SK-N-SH (cell line): ENCODE measurements around the gene AQP9. TPM values are rescaled to one million over a fixed set of nuclear protein-coding genes. Genes with fewer than 3 reads are reported as not detected.

Source experiments
- CTCF ChIA-PET: fragments of 300-600, 350-600 bp; formaldehyde crosslinking; extraction: SDS; loops from one replicate; lab custom pipeline; 2021; lab: Yijun Ruan, JAX
- POLR2A ChIA-PET: fragments of 350-600 bp; sonication (Branson Sonifier 250); formaldehyde crosslinking; extraction: SDS; loops from one replicate; lab custom pipeline; 2020; ENCODE audit warnings: antibody characterized with exemption, inconsistent platforms; lab: Yijun Ruan, JAX
- DNase-seq: peaks from one replicate; pipeline ENCODE4 v3.0.0; 2012
- H2AFZ ChIP-seq: fragments of 200-600 bp; sonication (generic); 2 replicates; pipeline ENCODE4 v1.8.1; 2016; ENCODE audit warnings: antibody characterized with exemption, mild to moderate bottlenecking, low read depth
- H3F3A ChIP-seq: fragments of 200-600 bp; sonication (generic); replicated peaks from 2 replicates; pipeline ENCODE3; 2016; ENCODE audit warnings: antibody characterized with exemption, mild to moderate bottlenecking; ENCODE audit not compliant: insufficient read depth
- H3K27ac ChIP-seq, 2 experiments: fragments of 200-500 bp in 1 of 2; fragments of 200-600 bp in 1 of 2; sonication (Bioruptor generic) in 1 of 2; sonication (generic), shearing (Covaris generic) in 1 of 2; 2 replicates each; pipeline versions ENCODE4 v1.5.1 to v1.6.1; 2014 to 2016; ENCODE audit warnings: low read depth in 2 of 2, inconsistent platforms in 1 of 2, low read length in 1 of 2, mild to moderate bottlenecking in 1 of 2, mixed read lengths in 1 of 2
- H3K27me3 ChIP-seq: fragments of 200-600 bp; sonication (generic), shearing (Covaris generic); 2 replicates; pipeline ENCODE4 v1.6.1; 2016; ENCODE audit warnings: mixed run types; ENCODE audit not compliant: insufficient read depth
- H3K36me3 ChIP-seq, 2 experiments: fragments of 200-500 bp in 1 of 2; fragments of 200-600 bp in 1 of 2; sonication (Bioruptor generic) in 1 of 2; sonication (generic) in 1 of 2; replicated peaks in 1 of 2; 2 replicates each; pipeline versions ENCODE3 to v1.5.1; 2014 to 2016; ENCODE audit warnings: low read length in 1 of 2, mild to moderate bottlenecking in 1 of 2; ENCODE audit not compliant: insufficient read depth in 2 of 2, control insufficient read depth in 1 of 2
- H3K4me1 ChIP-seq, 2 experiments: fragments of 200-500 bp in 1 of 2; fragments of 200-600 bp in 1 of 2; sonication (Bioruptor generic) in 1 of 2; sonication (generic), shearing (Covaris generic) in 1 of 2; 2 replicates each; pipeline versions ENCODE4 v1.5.1 to v1.6.1; 2014 to 2016; ENCODE audit warnings: low read depth in 1 of 2, low read length in 1 of 2, mixed run types in 1 of 2; ENCODE audit not compliant: insufficient read depth in 2 of 2, control insufficient read depth in 1 of 2
- H3K4me2 ChIP-seq: fragments of 200-600 bp; sonication (generic), shearing (Covaris generic); 2 replicates; pipeline ENCODE4 v1.6.1; 2017; ENCODE audit warnings: mixed run types
- H3K4me3 ChIP-seq, 2 experiments: fragments of 200-500 bp in 1 of 2; fragments of 200-600 bp in 1 of 2; sonication (Bioruptor generic) in 1 of 2; sonication (generic), shearing (Covaris generic) in 1 of 2; 2 replicates each; pipeline versions ENCODE4 v1.5.1 to v1.8.1; 2014 to 2016; ENCODE audit warnings: low read depth in 2 of 2, inconsistent platforms in 1 of 2, low read length in 1 of 2, mild to moderate bottlenecking in 1 of 2, mixed read lengths in 1 of 2, moderate library complexity in 1 of 2
- H3K79me2 ChIP-seq: fragments of 200-600 bp; sonication (generic); 2 replicates; pipeline ENCODE4 v1.8.1; 2017; ENCODE audit warnings: mild to moderate bottlenecking; ENCODE audit not compliant: insufficient read depth
- H3K9ac ChIP-seq: fragments of 200-600 bp; sonication (generic); 2 replicates; pipeline ENCODE4 v1.6.1; 2017; ENCODE audit warnings: mixed run types
- H3K9me2 ChIP-seq: fragments of 200-600 bp; sonication (generic); 2 replicates; pipeline ENCODE4 v1.6.1; 2017; ENCODE audit warnings: mixed run types
- H3K9me3 ChIP-seq: fragments of 200-600 bp; sonication (generic); 2 replicates; pipeline ENCODE4 v1.6.1; 2017; ENCODE audit warnings: mixed run types, mild to moderate bottlenecking, moderate library complexity
- H4K20me1 ChIP-seq: fragments of 200-600 bp; sonication (generic); 2 replicates; pipeline ENCODE4 v1.6.1; 2017; ENCODE audit warnings: mild to moderate bottlenecking, mixed run types; ENCODE audit not compliant: insufficient read depth
- EP300 ChIP-seq, 2 experiments: IDR thresholded peaks; 2 replicates each; pipeline versions ENCODE4 v1.4.0 to v1.6.1; 2012; ENCODE audit warnings: borderline replicate concordance in 1 of 2, low read depth in 1 of 2, low read length in 1 of 2
- EZH2phosphoT487 ChIP-seq: fragments of 200-600 bp; sonication (generic); IDR thresholded peaks from 2 replicates; pipeline ENCODE4 v1.6.1; 2017; ENCODE audit warnings: low read depth, mixed run types, mild to moderate bottlenecking, antibody characterized with exemption, moderate library complexity, borderline replicate concordance
- FOSL2 ChIP-seq: IDR thresholded peaks from 2 replicates; pipeline ENCODE4 v1.4.0; 2012; ENCODE audit warnings: low read depth, mild to moderate bottlenecking, moderate library complexity, borderline replicate concordance
- FOXM1 ChIP-seq: IDR thresholded peaks from 2 replicates; pipeline ENCODE4 v1.4.0; 2012; ENCODE audit warnings: low read depth, mild to moderate bottlenecking
- GATA2 ChIP-seq: sonication (generic); formaldehyde crosslinking; IDR thresholded peaks from 2 replicates; pipeline ENCODE4 v1.5.0; 2020; ENCODE audit warnings: mild to moderate bottlenecking, missing genetic modification reagents
- JUND ChIP-seq: IDR thresholded peaks from 2 replicates; pipeline ENCODE4 v1.4.0; 2012
- MXI1 ChIP-seq: IDR thresholded peaks from 2 replicates; pipeline ENCODE4 v1.6.1; 2012; ENCODE audit warnings: mild to moderate bottlenecking, low read depth, low read length, improper control_type of control experiment
- NFIC ChIP-seq: IDR thresholded peaks from 2 replicates; pipeline ENCODE4 v1.4.0; 2012; ENCODE audit warnings: borderline replicate concordance
- POLR2AphosphoS5 ChIP-seq: IDR thresholded peaks from 2 replicates; pipeline ENCODE4 v1.6.1; 2012; ENCODE audit warnings: low read depth, low read length
- RAD21 ChIP-seq: IDR thresholded peaks from 2 replicates; pipeline ENCODE4 v1.6.1; 2012; ENCODE audit warnings: mild to moderate bottlenecking, low read length
- SMC3 ChIP-seq: IDR thresholded peaks from 2 replicates; pipeline ENCODE4 v1.6.1; 2012; ENCODE audit warnings: low read depth, low read length, improper control_type of control experiment
- TAF1 ChIP-seq: IDR thresholded peaks from 2 replicates; pipeline ENCODE4 v1.6.1; 2012; ENCODE audit warnings: low read depth, mild to moderate bottlenecking, low read length, moderate library complexity, borderline replicate concordance
- USF1 ChIP-seq: IDR thresholded peaks from 2 replicates; pipeline ENCODE4 v1.4.0; 2012; ENCODE audit warnings: low read depth, borderline replicate concordance
- YY1 ChIP-seq: IDR thresholded peaks from 2 replicates; pipeline ENCODE4 v1.4.0; 2012; ENCODE audit warnings: low read depth, mild to moderate bottlenecking
- WGBS: methylation state at CpG from one replicate; pipeline ENCODE4 v1.1.6; 2017; ENCODE audit warnings: low lambda C conversion rate; 5-methylcytosine and 5-hydroxymethylcytosine counted together
- polyA plus RNA-seq, 3 experiments: library from polyadenylated mRNA; depleted of rRNA; stranded (reverse); fragments of >200 nt; gene quantifications; 2 replicates each; pipeline ENCODE4 v1.2.3, GENCODE V29; 2012
- TF ChIP-seq, protein P1 (sequence below): fragments of 150-350 bp; IDR thresholded peaks from 2 replicates; pipeline ENCODE4 v1.6.1; 2016; ENCODE audit warnings: mild to moderate bottlenecking, low read depth, low read length
- TF ChIP-seq, protein P2 (sequence below): fragments of 200-600 bp; sonication (generic); IDR thresholded peaks from 2 replicates; pipeline ENCODE4 v1.6.1; 2017; ENCODE audit warnings: antibody characterized with exemption, mild to moderate bottlenecking, moderate library complexity
- TF ChIP-seq, protein P3 (sequence below): IDR thresholded peaks from 2 replicates; pipeline ENCODE4 v1.4.0; 2012; ENCODE audit warnings: low read depth, borderline replicate concordance

The AQP9 gene
- polyA plus RNA-seq, 1 of the 3 experiments (the other 2 are of a cell fraction) = not detected

- TF ChIP-seq RAD21 = no peak
- no peak for TF ChIP-seq POLR2AphosphoS5
- TF ChIP-seq SMC3 = no peak
- TF ChIP-seq FOSL2 = no peak
- TF ChIP-seq JUND = no peak
- no peak for TF ChIP-seq EZH2phosphoT487
- no peak for TF ChIP-seq NFIC
- TF ChIP-seq GATA2 = no peak
- TF ChIP-seq TAF1 = no peak
- no peak for TF ChIP-seq MXI1
- TF ChIP-seq, protein P1, sequence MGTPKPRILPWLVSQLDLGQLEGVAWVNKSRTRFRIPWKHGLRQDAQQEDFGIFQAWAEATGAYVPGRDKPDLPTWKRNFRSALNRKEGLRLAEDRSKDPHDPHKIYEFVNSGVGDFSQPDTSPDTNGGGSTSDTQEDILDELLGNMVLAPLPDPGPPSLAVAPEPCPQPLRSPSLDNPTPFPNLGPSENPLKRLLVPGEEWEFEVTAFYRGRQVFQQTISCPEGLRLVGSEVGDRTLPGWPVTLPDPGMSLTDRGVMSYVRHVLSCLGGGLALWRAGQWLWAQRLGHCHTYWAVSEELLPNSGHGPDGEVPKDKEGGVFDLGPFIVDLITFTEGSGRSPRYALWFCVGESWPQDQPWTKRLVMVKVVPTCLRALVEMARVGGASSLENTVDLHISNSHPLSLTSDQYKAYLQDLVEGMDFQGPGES = no peak
- TF ChIP-seq, protein P2, sequence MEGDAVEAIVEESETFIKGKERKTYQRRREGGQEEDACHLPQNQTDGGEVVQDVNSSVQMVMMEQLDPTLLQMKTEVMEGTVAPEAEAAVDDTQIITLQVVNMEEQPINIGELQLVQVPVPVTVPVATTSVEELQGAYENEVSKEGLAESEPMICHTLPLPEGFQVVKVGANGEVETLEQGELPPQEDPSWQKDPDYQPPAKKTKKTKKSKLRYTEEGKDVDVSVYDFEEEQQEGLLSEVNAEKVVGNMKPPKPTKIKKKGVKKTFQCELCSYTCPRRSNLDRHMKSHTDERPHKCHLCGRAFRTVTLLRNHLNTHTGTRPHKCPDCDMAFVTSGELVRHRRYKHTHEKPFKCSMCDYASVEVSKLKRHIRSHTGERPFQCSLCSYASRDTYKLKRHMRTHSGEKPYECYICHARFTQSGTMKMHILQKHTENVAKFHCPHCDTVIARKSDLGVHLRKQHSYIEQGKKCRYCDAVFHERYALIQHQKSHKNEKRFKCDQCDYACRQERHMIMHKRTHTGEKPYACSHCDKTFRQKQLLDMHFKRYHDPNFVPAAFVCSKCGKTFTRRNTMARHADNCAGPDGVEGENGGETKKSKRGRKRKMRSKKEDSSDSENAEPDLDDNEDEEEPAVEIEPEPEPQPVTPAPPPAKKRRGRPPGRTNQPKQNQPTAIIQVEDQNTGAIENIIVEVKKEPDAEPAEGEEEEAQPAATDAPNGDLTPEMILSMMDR = no peak
- no peak for TF ChIP-seq YY1
- no peak for TF ChIP-seq FOXM1
- TF ChIP-seq, protein P3, sequence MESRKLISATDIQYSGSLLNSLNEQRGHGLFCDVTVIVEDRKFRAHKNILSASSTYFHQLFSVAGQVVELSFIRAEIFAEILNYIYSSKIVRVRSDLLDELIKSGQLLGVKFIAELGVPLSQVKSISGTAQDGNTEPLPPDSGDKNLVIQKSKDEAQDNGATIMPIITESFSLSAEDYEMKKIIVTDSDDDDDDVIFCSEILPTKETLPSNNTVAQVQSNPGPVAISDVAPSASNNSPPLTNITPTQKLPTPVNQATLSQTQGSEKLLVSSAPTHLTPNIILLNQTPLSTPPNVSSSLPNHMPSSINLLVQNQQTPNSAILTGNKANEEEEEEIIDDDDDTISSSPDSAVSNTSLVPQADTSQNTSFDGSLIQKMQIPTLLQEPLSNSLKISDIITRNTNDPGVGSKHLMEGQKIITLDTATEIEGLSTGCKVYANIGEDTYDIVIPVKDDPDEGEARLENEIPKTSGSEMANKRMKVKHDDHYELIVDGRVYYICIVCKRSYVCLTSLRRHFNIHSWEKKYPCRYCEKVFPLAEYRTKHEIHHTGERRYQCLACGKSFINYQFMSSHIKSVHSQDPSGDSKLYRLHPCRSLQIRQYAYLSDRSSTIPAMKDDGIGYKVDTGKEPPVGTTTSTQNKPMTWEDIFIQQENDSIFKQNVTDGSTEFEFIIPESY = no peak
- no peak for TF ChIP-seq USF1
- TF ChIP-seq EP300 (IDR thresholded peaks at IDR 0.05; ENCODE audit: borderline replicate concordance in 1 of 2, low read depth in 1 of 2, low read length in 1 of 2) = no peak
- Histone ChIP-seq H3K36me3 (no peaks in the 10 kb centered on the region), H3F3A (no peaks in the 10 kb centered on the region), H3K4me1 (no peaks in the 10 kb centered on the region), H4K20me1 (no peaks in the 10 kb centered on the region), H3K9ac (no peak overlapping the region), H3K27ac (no peak overlapping the region), H3K79me2 (no peaks in the 10 kb centered on the region), H3K9me2 (no peaks in the 10 kb centered on the region), H3K27me3 (no peaks in the 10 kb centered on the region), H3K4me2 (no peak overlapping the region), H3K9me3 (no peaks in the 10 kb centered on the region), H3K4me3 (no peak overlapping the region), H2AFZ (no peak overlapping the region)
- no peak for DNase-seq
- ChIA-PET POLR2A (no interaction called here), CTCF (interaction anchor here (0.7 to 1.3 kb wide), 2 partner anchors 14 to 32 kb away, joined by 3 to 4 read pairs; no protein-coding TSS in a partner anchor)
- 83% methylated on average over 11 of the region's 11 CpGs for WGBS
Observed at GRCh38 chr15:58214591-58215340, 76.6 kb downstream of the AQP9 start.
